Chondrocyte (in vitro differentiated cells): Measurements from ENCODE around the gene CFAP77. TPM values are rescaled to one million over a fixed set of nuclear protein-coding genes. Genes with fewer than 3 reads are reported as not detected.

Experiments used
- DNase-seq: peaks from one replicate; pipeline ENCODE4 v3.0.0; 2021; ENCODE audit warnings: mixed read lengths, low spot score
- H3K27ac Mint-ChIP-seq: one replicate; pipeline ENCODE4 v1.8.0; 2021; ENCODE audit warnings: mild to moderate bottlenecking, moderate library complexity, mixed read lengths; ENCODE audit not compliant: unreplicated experiment
- H3K27me3 Mint-ChIP-seq: 2 replicates; pipeline ENCODE4 v1.8.0; 2021; ENCODE audit warnings: low read depth, mixed read lengths
- H3K36me3 Mint-ChIP-seq: 2 replicates; pipeline ENCODE4 v1.8.0; 2021; ENCODE audit warnings: low read depth, mixed read lengths
- H3K4me1 Mint-ChIP-seq: 2 replicates; pipeline ENCODE4 v1.8.0; 2021; ENCODE audit warnings: low read depth, mild to moderate bottlenecking, mixed read lengths
- H3K4me3 Mint-ChIP-seq: one replicate; pipeline ENCODE4 v1.8.0; 2021; ENCODE audit warnings: mild to moderate bottlenecking, moderate library complexity, mixed read lengths; ENCODE audit not compliant: unreplicated experiment
- H3K9me3 Mint-ChIP-seq: 2 replicates; pipeline ENCODE4 v1.8.0; 2021; ENCODE audit warnings: low read depth, mixed read lengths
- CTCF ChIP-seq: fragments of 200-600 bp; sonication (generic); IDR thresholded peaks from 2 replicates; pipeline ENCODE4 v1.5.0; 2021; ENCODE audit warnings: antibody characterized with exemption, mild to moderate bottlenecking, moderate library complexity
- total RNA-seq: library from RNA; stranded (reverse); gene quantifications from 3 replicates; pipeline ENCODE4 v1.2.1, GENCODE V29; 2021

Gene CFAP77
- total RNA-seq, 1 donor from 2014 or later, result 0.47 TPM

- Mint-ChIP-seq H3K27me3 (no peaks in the 10 kb centered on the region), H3K27ac (no peak overlapping the region), H3K4me3 (no peak overlapping the region), H3K9me3 (no peaks in the 10 kb centered on the region), H3K4me1 (no peaks in the 10 kb centered on the region), H3K36me3 (peaks cover 38% of the 10 kb centered on the region)
- TF ChIP-seq CTCF, result no peak
- no peak for DNase-seq
Observed at GRCh38 chr9:132395560-132395959, 14.5 kb upstream of the CFAP77 start.

GRCh38 chr9:132401824-132402223 is 8.2 kb upstream of the CFAP77 start:
- peaks cover 20% of the 10 kb centered on the region for H3K4me1 Mint-ChIP-seq
- no peak for DNase-seq
- TF ChIP-seq CTCF, result no peak
- no peaks in the 10 kb centered on the region for H3K9me3 Mint-ChIP-seq
- no peak overlapping the region for H3K4me3 Mint-ChIP-seq
- no peak overlapping the region for H3K27ac Mint-ChIP-seq
- peaks cover 25% of the 10 kb centered on the region for H3K36me3 Mint-ChIP-seq
- no peaks in the 10 kb centered on the region for H3K27me3 Mint-ChIP-seq

GRCh38 chr9:132404228-132404881 is 5.7 kb upstream of the CFAP77 start:
- Mint-ChIP-seq H3K4me1 (peaks cover 24% of the 10 kb centered on the region), H3K27ac (no peak overlapping the region), H3K4me3 (no peak overlapping the region), H3K27me3 (no peaks in the 10 kb centered on the region), H3K36me3 (peaks cover 14% of the 10 kb centered on the region), H3K9me3 (no peaks in the 10 kb centered on the region)
- TF ChIP-seq CTCF, result no peak
- no peak for DNase-seq

GRCh38 chr9:132406554-132407122 is 3.4 kb upstream of the CFAP77 start, which contains the start of gene TTF1:
Gene TTF1 (minus strand): TSS chr9:132406840. CDS start chr9:132402821, 4,019 bp downstream.
- peaks cover 34% of the 10 kb centered on the region for H3K4me1 Mint-ChIP-seq
- no peaks in the 10 kb centered on the region for H3K9me3 Mint-ChIP-seq
- DNase-seq, result no peak
- no peaks in the 10 kb centered on the region for H3K27me3 Mint-ChIP-seq
- no peak for TF ChIP-seq CTCF
- peak within 1 kb of the TSS; percentile 63 for H3K27ac Mint-ChIP-seq
- H3K4me3 Mint-ChIP-seq, result peak within 1 kb of the TSS; percentile 86
- H3K36me3 Mint-ChIP-seq, result peaks cover 7% of the 10 kb centered on the region

- no peaks in the 10 kb centered on the region for H3K9me3 Mint-ChIP-seq
- peak overlapping the region; percentile 13 for H3K27ac Mint-ChIP-seq
- peaks cover 34% of the 10 kb centered on the region for H3K4me1 Mint-ChIP-seq
- no peak for TF ChIP-seq CTCF
- peaks cover 2% of the 10 kb centered on the region for H3K36me3 Mint-ChIP-seq
- peak overlapping the region; percentile 86 for H3K4me3 Mint-ChIP-seq
- DNase-seq, result no peak
- H3K27me3 Mint-ChIP-seq, result peaks cover 3% of the 10 kb centered on the region
Observed at GRCh38 chr9:132407196-132407595, 2.8 kb upstream of the CFAP77 start.
